HL-60 (cell line): Measurements from ENCODE around the gene PHF24.

Experiments used
- CTCF ChIP-seq: IDR thresholded peaks from one replicate; pipeline ENCODE4 v1.5.1; 2011; ENCODE audit warnings: low read length, control low read depth, inconsistent platforms; ENCODE audit not compliant: insufficient read depth
- GABPA ChIP-seq: IDR thresholded peaks from 2 replicates; pipeline ENCODE4 v1.6.1; 2012; ENCODE audit warnings: low read depth
- POLR2AphosphoS5 ChIP-seq: IDR thresholded peaks from 2 replicates; pipeline ENCODE4 v1.6.1; 2012; ENCODE audit warnings: low read depth
- REST ChIP-seq: IDR thresholded peaks from 2 replicates; pipeline ENCODE4 v1.6.1; 2012; ENCODE audit warnings: low read depth; ENCODE audit not compliant: insufficient replicate concordance

- TF ChIP-seq CTCF, result no peak
- TF ChIP-seq POLR2AphosphoS5, result no peak
- no peak for TF ChIP-seq REST
- no peak for TF ChIP-seq GABPA
These were observed 39.3 kb downstream of the PHF24 start for GRCh38 chr9:34997379-34997781.
